ENCODE results near the gene LMF1. TPM values are rescaled to one million over a fixed set of nuclear protein-coding genes. Genes with fewer than 3 reads are reported as not detected.

LMF1 gene
- total RNA-seq, 1 donor: 29.4 TPM

DNA sequence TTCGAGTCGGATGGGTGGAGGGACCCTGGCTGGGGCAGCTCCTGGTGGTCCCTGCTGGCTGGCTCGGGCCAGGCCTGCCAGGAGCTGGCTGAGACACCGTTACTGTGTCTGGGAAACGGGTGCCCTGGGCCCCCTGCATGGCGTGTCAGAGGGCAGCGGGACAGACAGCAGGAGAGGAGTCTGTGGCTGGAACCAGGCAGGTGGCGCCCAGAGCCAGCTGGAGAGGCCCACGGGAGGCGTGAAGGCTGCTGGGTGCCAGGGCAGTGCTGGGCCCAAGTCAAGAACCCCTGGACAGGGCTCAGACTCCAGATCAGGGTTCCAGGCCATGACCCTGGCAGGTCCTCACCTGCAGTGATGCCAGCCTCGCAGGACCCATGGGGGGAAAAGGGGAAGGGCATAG is 27.4 kb upstream of the LMF1 start:
- TF ChIP-seq, protein P1, sequence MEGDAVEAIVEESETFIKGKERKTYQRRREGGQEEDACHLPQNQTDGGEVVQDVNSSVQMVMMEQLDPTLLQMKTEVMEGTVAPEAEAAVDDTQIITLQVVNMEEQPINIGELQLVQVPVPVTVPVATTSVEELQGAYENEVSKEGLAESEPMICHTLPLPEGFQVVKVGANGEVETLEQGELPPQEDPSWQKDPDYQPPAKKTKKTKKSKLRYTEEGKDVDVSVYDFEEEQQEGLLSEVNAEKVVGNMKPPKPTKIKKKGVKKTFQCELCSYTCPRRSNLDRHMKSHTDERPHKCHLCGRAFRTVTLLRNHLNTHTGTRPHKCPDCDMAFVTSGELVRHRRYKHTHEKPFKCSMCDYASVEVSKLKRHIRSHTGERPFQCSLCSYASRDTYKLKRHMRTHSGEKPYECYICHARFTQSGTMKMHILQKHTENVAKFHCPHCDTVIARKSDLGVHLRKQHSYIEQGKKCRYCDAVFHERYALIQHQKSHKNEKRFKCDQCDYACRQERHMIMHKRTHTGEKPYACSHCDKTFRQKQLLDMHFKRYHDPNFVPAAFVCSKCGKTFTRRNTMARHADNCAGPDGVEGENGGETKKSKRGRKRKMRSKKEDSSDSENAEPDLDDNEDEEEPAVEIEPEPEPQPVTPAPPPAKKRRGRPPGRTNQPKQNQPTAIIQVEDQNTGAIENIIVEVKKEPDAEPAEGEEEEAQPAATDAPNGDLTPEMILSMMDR (IDR thresholded peaks at IDR 0.05; ENCODE audit: insufficient read depth, low read length): no peak
- no peak overlapping the region for H3K4me3 ChIP-seq (ENCODE audit: low read depth, low read length)
- no peak for DNase-seq (ENCODE audit: low read depth)

- H3K4me3 ChIP-seq (ENCODE audit: low read depth, low read length): no peak overlapping the region
- TF ChIP-seq, protein P1 (IDR thresholded peaks at IDR 0.05; ENCODE audit: insufficient read depth, low read length): no peak
- peak; percentile 22 for DNase-seq (ENCODE audit: low read depth)
Measured at GRCh38 chr16:997440-998051, 26.8 kb upstream of the LMF1 start.

GRCh38 chr16:996681-997080 is 25.9 kb upstream of the LMF1 start:
- DNase-seq (ENCODE audit: low read depth): no peak
- TF ChIP-seq, protein P1 (IDR thresholded peaks at IDR 0.05; ENCODE audit: insufficient read depth, low read length): no peak
- H3K4me3 ChIP-seq (ENCODE audit: low read depth, low read length): no peak overlapping the region

- no peak overlapping the region for H3K4me3 ChIP-seq (ENCODE audit: low read depth, low read length)
- TF ChIP-seq, protein P1 (IDR thresholded peaks at IDR 0.05; ENCODE audit: insufficient read depth, low read length): no peak
- DNase-seq (ENCODE audit: low read depth): no peak
Measured at GRCh38 chr16:995783-996182, 25.0 kb upstream of the LMF1 start.

DNA sequence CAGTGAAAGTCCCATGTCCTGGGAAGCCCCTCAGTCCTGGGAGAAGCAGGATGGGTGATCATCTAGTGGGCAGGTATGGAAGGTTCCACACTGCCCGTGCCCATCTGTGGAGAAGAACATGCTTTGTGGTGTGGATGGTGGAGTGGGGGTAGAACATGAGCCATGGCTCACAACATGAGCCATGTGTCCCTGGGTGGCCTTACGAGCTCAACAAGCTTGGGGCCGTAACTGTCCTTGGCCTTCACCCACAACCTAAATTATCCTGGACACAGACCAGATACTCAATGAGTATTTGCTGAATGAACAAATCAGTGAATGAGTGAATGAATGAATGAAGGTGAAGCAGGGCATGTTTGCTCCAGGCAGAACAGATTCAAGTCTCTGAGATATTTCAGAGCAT is 24.3 kb upstream of the LMF1 start:
- TF ChIP-seq, protein P1 (IDR thresholded peaks at IDR 0.05; ENCODE audit: insufficient read depth, low read length): no peak
- DNase-seq (ENCODE audit: low read depth): peak; percentile 24
- H3K4me3 ChIP-seq (ENCODE audit: low read depth, low read length): no peak overlapping the region

GRCh38 chr16:993731-994130 is 22.9 kb upstream of the LMF1 start:
- H3K4me3 ChIP-seq (ENCODE audit: low read depth, low read length): no peak overlapping the region
- TF ChIP-seq, protein P1 (IDR thresholded peaks at IDR 0.05; ENCODE audit: insufficient read depth, low read length): no peak
- DNase-seq (ENCODE audit: low read depth): no peak

- no peak for DNase-seq (ENCODE audit: low read depth)
- TF ChIP-seq, protein P1 (IDR thresholded peaks at IDR 0.05; ENCODE audit: insufficient read depth, low read length): no peak
- no peak overlapping the region for H3K4me3 ChIP-seq (ENCODE audit: low read depth, low read length)
Measured at GRCh38 chr16:991773-992172, 21.0 kb upstream of the LMF1 start.
